ENCODE results near the gene LMNTD2.

The LMNTD2 gene

DNA sequence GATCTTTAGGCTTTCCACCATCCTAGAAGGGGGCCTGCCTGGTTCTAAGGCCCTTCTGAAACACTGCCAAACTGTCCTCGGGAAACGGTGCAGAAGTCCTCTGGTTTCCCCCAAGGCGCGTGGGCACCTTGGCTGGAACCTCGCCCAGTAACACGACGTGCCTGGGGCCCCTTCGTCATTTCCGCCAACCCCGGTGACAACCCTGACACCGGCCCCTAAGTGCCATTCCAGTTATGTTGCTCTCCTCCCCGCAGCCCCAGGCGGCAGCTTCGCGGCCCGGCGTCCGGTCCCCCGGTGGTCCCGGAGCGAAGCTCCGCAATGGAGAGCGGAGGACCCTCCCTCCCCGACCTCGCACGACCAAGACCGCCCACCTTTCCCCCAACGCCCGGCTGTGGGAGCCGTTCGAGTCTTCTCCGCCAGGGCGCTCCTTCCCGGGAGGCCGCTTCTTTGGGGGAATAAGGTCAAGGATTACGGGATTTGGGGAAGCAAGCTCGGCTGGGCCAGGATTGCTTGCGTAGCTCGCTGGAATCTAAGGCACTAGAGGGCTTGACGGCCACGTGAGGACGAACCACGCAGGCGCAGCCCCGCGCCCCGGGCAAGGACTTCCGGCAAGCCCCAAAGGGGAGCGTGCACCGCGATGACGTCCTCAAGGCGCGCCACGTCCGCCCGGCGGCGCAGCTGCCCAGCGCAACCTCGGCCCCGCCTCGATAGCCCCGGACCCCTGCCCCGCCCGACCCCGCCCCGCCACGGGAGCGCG lies 54.1 kb downstream of the LMNTD2 start:
- ATAC-seq (ENCODE audit: low read depth) = peak; percentile 72

DNA sequence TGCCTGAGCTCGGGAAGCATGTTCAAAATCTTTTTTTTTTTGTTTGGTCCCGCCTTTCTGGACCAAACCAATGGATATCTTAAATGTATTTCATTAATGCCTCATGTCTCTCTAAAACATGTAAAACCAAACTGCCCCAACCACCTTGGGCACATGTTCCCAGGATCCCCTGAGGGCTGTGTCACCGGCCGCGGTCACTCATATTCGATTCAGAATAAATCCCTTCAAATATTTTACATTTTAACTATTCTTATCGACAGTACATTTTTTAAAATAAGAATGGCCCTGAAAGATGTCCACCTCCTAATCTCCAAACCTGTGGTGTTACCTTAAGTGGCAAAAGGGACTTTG lies 55.6 kb downstream of the LMNTD2 start:
- ATAC-seq (ENCODE audit: low read depth) (no peak), DNase-seq (ENCODE audit: low spot score) (no peak)
- H3K4me1 ChIP-seq (ENCODE audit: insufficient read depth, poor library complexity, severe bottlenecking) = peaks cover 11% of the 10 kb centered on the region
- H3K9me3 ChIP-seq (ENCODE audit: severe bottlenecking) = no peaks in the 10 kb centered on the region
- TF ChIP-seq, protein P1, sequence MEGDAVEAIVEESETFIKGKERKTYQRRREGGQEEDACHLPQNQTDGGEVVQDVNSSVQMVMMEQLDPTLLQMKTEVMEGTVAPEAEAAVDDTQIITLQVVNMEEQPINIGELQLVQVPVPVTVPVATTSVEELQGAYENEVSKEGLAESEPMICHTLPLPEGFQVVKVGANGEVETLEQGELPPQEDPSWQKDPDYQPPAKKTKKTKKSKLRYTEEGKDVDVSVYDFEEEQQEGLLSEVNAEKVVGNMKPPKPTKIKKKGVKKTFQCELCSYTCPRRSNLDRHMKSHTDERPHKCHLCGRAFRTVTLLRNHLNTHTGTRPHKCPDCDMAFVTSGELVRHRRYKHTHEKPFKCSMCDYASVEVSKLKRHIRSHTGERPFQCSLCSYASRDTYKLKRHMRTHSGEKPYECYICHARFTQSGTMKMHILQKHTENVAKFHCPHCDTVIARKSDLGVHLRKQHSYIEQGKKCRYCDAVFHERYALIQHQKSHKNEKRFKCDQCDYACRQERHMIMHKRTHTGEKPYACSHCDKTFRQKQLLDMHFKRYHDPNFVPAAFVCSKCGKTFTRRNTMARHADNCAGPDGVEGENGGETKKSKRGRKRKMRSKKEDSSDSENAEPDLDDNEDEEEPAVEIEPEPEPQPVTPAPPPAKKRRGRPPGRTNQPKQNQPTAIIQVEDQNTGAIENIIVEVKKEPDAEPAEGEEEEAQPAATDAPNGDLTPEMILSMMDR (IDR thresholded peaks at IDR 0.05; ENCODE audit: poor library complexity, severe bottlenecking) = no peak
- no peak overlapping the region for H3K4me3 ChIP-seq (ENCODE audit: severe bottlenecking)
- peak overlapping the region; percentile 94 for H3K27ac ChIP-seq (ENCODE audit: poor library complexity, severe bottlenecking)
- peaks cover 43% of the 10 kb centered on the region for H3K36me3 ChIP-seq (ENCODE audit: low read depth)
- no peaks in the 10 kb centered on the region for H3K27me3 ChIP-seq (ENCODE audit: insufficient read depth, poor library complexity, severe bottlenecking)

More for the DNA sequence above, 54.1 kb downstream of the LMNTD2 start:
- H3K4me1 ChIP-seq (ENCODE audit: insufficient read depth, poor library complexity, severe bottlenecking) = peaks cover 11% of the 10 kb centered on the region
- peak overlapping the region; percentile 70 for H3K4me3 ChIP-seq (ENCODE audit: severe bottlenecking)
- peaks cover 38% of the 10 kb centered on the region for H3K36me3 ChIP-seq (ENCODE audit: low read depth)
- TF ChIP-seq, protein P1 (IDR thresholded peaks at IDR 0.05; ENCODE audit: poor library complexity, severe bottlenecking) = no peak
- H3K27me3 ChIP-seq (ENCODE audit: insufficient read depth, poor library complexity, severe bottlenecking) = no peaks in the 10 kb centered on the region
- peak; percentile 98 for DNase-seq (ENCODE audit: low spot score)
- H3K27ac ChIP-seq (ENCODE audit: poor library complexity, severe bottlenecking) = peak overlapping the region; percentile 94
- H3K9me3 ChIP-seq (ENCODE audit: severe bottlenecking) = no peaks in the 10 kb centered on the region
